Measurements from ENCODE around the gene ADSL. TPM values are rescaled to one million over a fixed set of nuclear protein-coding genes. Genes with fewer than 3 reads are reported as not detected.

ADSL gene
- total RNA-seq, 1 experiment from 2014 or later: 126 TPM

DNA sequence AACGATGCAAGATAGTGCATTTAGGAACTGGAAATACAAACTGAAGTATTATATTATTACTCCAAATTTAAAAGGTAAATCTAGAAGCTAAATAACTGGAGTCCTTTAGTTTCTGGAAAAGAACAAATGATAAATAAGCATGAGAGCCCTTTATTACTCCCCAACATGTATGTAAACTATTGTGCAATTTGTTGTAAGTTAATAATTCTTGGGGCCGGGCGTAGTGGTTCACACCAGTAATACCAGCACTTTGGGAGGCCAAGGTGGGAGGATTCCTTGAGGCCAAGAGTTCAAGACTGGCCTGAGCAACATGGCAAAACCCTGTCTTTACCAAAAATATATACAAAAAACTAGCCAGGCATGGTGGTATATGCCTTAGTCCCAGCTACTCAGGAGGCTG is 35.2 kb downstream of the ADSL start:
- intact Hi-C loops (cut with micrococcal nuclease): no loop called here
- Histone ChIP-seq H3K36me3 (ENCODE audit: control insufficient read depth in 1 of 2, insufficient read depth in 2 of 2, low read length in 2 of 2) (no peaks in the 10 kb centered on the region), H3K4me2 (ENCODE audit: low read length) (no peak overlapping the region), H3K79me2 (ENCODE audit: insufficient read depth, low read length) (peaks cover 31% of the 10 kb centered on the region), H3K9me3 (ENCODE audit: control insufficient read depth in 1 of 2, insufficient read depth in 1 of 2, low read depth in 1 of 2, low read length in 2 of 2) (no peaks in the 10 kb centered on the region), H3K4me1 (ENCODE audit: control insufficient read depth in 1 of 2, insufficient read depth in 2 of 2, low read length in 2 of 2) (peaks cover 0 to 18% of the 10 kb centered on the region in 2 experiments; a peak in 2 of 4 replicates), H3K9ac (ENCODE audit: low read length) (no peak overlapping the region), H3K27me3 (ENCODE audit: insufficient read depth, low read length) (no peaks in the 10 kb centered on the region), H3K27ac (ENCODE audit: low read depth, low read length) (no peak overlapping the region), H2AFZ (ENCODE audit: low read depth, low read length, poor library complexity, severe bottlenecking) (no peak overlapping the region), H3K9me2 (ENCODE audit: insufficient read depth) (no peaks in the 10 kb centered on the region), H3K4me3 (replicated peaks in 1 of 2; ENCODE audit: low read depth in 1 of 2, low read length in 2 of 2) (no peak overlapping the region), H4K20me1 (ENCODE audit: insufficient read depth) (no peaks in the 10 kb centered on the region)
- ATAC-seq: no peak
- RAD21 ChIA-PET (ENCODE audit: low non-redundant PET in 1 of 2, low total read pairs in 2 of 2, uncharacterized antibody in 2 of 2, unreplicated experiment in 2 of 2): no interaction called here
- CTCF ChIA-PET: no interaction called here
- no peak for TF ChIP-seq CBX3 (IDR thresholded peaks at IDR 0.05; ENCODE audit: low read depth)
- no peak for TF ChIP-seq TCF7L2 (IDR thresholded peaks at IDR 0.05; ENCODE audit: borderline replicate concordance, extremely low read depth, insufficient read depth, insufficient read length)
- TF ChIP-seq ZFX (IDR thresholded peaks at IDR 0.05): no peak
- no peak for TF ChIP-seq SRF (IDR thresholded peaks at IDR 0.05; ENCODE audit: low read depth)
- no peak for TF ChIP-seq YY1 (IDR thresholded peaks at IDR 0.05; ENCODE audit: extremely low read depth, insufficient replicate concordance, low read depth, low read length)
- no peak for TF ChIP-seq POLR2A (IDR thresholded peaks at IDR 0.05; ENCODE audit: borderline replicate concordance, extremely low read depth, insufficient read depth, insufficient read length)
- no peak for TF ChIP-seq FOSL1 (IDR thresholded peaks at IDR 0.05; ENCODE audit: low read depth)
- TF ChIP-seq, protein P1, sequence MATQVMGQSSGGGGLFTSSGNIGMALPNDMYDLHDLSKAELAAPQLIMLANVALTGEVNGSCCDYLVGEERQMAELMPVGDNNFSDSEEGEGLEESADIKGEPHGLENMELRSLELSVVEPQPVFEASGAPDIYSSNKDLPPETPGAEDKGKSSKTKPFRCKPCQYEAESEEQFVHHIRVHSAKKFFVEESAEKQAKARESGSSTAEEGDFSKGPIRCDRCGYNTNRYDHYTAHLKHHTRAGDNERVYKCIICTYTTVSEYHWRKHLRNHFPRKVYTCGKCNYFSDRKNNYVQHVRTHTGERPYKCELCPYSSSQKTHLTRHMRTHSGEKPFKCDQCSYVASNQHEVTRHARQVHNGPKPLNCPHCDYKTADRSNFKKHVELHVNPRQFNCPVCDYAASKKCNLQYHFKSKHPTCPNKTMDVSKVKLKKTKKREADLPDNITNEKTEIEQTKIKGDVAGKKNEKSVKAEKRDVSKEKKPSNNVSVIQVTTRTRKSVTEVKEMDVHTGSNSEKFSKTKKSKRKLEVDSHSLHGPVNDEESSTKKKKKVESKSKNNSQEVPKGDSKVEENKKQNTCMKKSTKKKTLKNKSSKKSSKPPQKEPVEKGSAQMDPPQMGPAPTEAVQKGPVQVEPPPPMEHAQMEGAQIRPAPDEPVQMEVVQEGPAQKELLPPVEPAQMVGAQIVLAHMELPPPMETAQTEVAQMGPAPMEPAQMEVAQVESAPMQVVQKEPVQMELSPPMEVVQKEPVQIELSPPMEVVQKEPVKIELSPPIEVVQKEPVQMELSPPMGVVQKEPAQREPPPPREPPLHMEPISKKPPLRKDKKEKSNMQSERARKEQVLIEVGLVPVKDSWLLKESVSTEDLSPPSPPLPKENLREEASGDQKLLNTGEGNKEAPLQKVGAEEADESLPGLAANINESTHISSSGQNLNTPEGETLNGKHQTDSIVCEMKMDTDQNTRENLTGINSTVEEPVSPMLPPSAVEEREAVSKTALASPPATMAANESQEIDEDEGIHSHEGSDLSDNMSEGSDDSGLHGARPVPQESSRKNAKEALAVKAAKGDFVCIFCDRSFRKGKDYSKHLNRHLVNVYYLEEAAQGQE (IDR thresholded peaks at IDR 0.05; ENCODE audit: low read depth): no peak
- TF ChIP-seq CEBPB (IDR thresholded peaks at IDR 0.05; ENCODE audit: low read depth): no peak
- no peak for TF ChIP-seq SIN3A (IDR thresholded peaks at IDR 0.05; ENCODE audit: low read depth)
- TF ChIP-seq POLR2AphosphoS5 (IDR thresholded peaks at IDR 0.05; ENCODE audit: low read depth, low read length): no peak
- no peak for TF ChIP-seq RAD21 (IDR thresholded peaks at IDR 0.05; ENCODE audit: low read depth)
- no peak for DNase-seq (ENCODE audit: low read depth, low spot score)
- POLR2A ChIA-PET: no interaction called here
- BruUV-seq (replicated peaks): no TSS peak

Measured in HCT116 (cell line).